Liver (tissue), 3 donors: ENCODE measurements around the gene TTC21A.

Experiments used
- ATF3 ChIP-seq: IDR thresholded peaks from 2 replicates; pipeline ENCODE4 v1.6.1; 2016; ENCODE audit warnings: antibody characterized with exemption
- CTCF ChIP-seq: fragments of 150-350 bp; IDR thresholded peaks from 2 replicates; pipeline ENCODE4 v1.5.1; 2017; ENCODE audit warnings: improper control_type of control experiment, low read depth, low read length; ENCODE audit not compliant: missing input control
- FOXA2 ChIP-seq: IDR thresholded peaks from 2 replicates; pipeline ENCODE4 v1.6.1; 2016; ENCODE audit warnings: antibody characterized with exemption
- JUND ChIP-seq, 2 donors: IDR thresholded peaks; 2 replicates each; pipeline ENCODE4 v1.6.1; 2016; ENCODE audit warnings: antibody characterized with exemption in 2 of 2
- MAX ChIP-seq: IDR thresholded peaks from 2 replicates; pipeline ENCODE4 v1.6.1; 2016; ENCODE audit warnings: antibody characterized with exemption
- RAD21 ChIP-seq, 2 donors: IDR thresholded peaks; 2 replicates each; pipeline ENCODE4 v1.6.1; 2016; ENCODE audit warnings: antibody characterized with exemption in 2 of 2, mild to moderate bottlenecking in 2 of 2
- REST ChIP-seq: IDR thresholded peaks from 2 replicates; pipeline ENCODE4 v1.6.1; 2016; ENCODE audit warnings: antibody characterized with exemption, mild to moderate bottlenecking
- TAF1 ChIP-seq: conservative IDR thresholded peaks from 2 replicates; pipeline ENCODE4 v1.6.1; 2016; ENCODE audit warnings: antibody characterized with exemption, mild to moderate bottlenecking
- ZBTB33 ChIP-seq: IDR thresholded peaks from 2 replicates; pipeline ENCODE4 v1.6.1; 2016; ENCODE audit warnings: antibody characterized with exemption
- donor health status: healthy.
- donor health status: healthy.

- TF ChIP-seq FOXA2 (no peak), CTCF (no peak), MAX (no peak), RAD21 (IDR thresholded peaks at IDR 0.05) (no peak), ATF3 (no peak), JUND (IDR thresholded peaks at IDR 0.05) (no peak), REST (no peak), TAF1 (no peak), ZBTB33 (no peak)
Measured at GRCh38 chr3:39137991-39138803, 30.7 kb downstream of the TTC21A start.
